GM23338 (cell line): ENCODE measurements around the gene DCLRE1C. TPM values are rescaled to one million over a fixed set of nuclear protein-coding genes. Genes with fewer than 3 reads are reported as not detected.

ENCODE experiments used
- ATAC-seq: fragments of 200-7000 bp; cut with Tn5 transposase; 3 replicates; pipeline ENCODE4 v1.9.1; 2020
- DNase-seq: peaks from one replicate; pipeline ENCODE4 v3.0.0-alpha.2; 2015; ENCODE audit warnings: low spot score
- H2AFZ ChIP-seq: fragments of 200-600 bp; sonication (generic); 2 replicates; pipeline ENCODE4 v1.8.0; 2016; ENCODE audit warnings: antibody characterized with exemption, mild to moderate bottlenecking, moderate library complexity
- H3F3A ChIP-seq: fragments of 200-600 bp; sonication (generic); replicated peaks from 2 replicates; pipeline ENCODE4 v1.8.0; 2017; ENCODE audit warnings: antibody characterized with exemption, mixed run types, low read depth
- H3K27ac ChIP-seq: fragments of 200-600 bp; sonication (generic); 2 replicates; pipeline ENCODE4 v1.6.1; 2016; ENCODE audit warnings: low read depth
- H3K27me3 ChIP-seq: fragments of 200-600 bp; sonication (generic); 2 replicates; pipeline ENCODE4 v1.8.0; 2016; ENCODE audit warnings: mild to moderate bottlenecking, mixed run types, moderate library complexity; ENCODE audit not compliant: insufficient read depth
- H3K36me3 ChIP-seq: fragments of 200-600 bp; sonication (generic); 2 replicates; pipeline ENCODE4 v1.8.0; 2016; ENCODE audit warnings: mild to moderate bottlenecking; ENCODE audit not compliant: insufficient read depth
- H3K4me1 ChIP-seq: fragments of 200-600 bp; sonication (generic); 2 replicates; pipeline ENCODE4 v1.8.0; 2016; ENCODE audit warnings: mild to moderate bottlenecking, moderate library complexity; ENCODE audit not compliant: insufficient read depth
- H3K4me2 ChIP-seq: fragments of 200-600 bp; sonication (generic); 2 replicates; pipeline ENCODE4 v1.7.1; 2017; ENCODE audit warnings: mixed run types
- H3K4me3 ChIP-seq: fragments of 200-600 bp; sonication (generic); 2 replicates; pipeline ENCODE4 v1.6.1; 2016; ENCODE audit warnings: mixed run types
- H3K79me2 ChIP-seq: fragments of 200-600 bp; sonication (generic); replicated peaks from 2 replicates; pipeline ENCODE4 v1.8.0; 2017; ENCODE audit warnings: mild to moderate bottlenecking; ENCODE audit not compliant: insufficient read depth
- H3K9me2 ChIP-seq: fragments of 200-600 bp; sonication (generic); 2 replicates; pipeline ENCODE4 v1.8.0; 2017; ENCODE audit not compliant: insufficient read depth
- H4K20me1 ChIP-seq: fragments of 200-600 bp; sonication (generic); replicated peaks from 2 replicates; pipeline ENCODE4 v1.8.0; 2017; ENCODE audit warnings: mild to moderate bottlenecking; ENCODE audit not compliant: insufficient read depth
- H3K27ac Mint-ChIP-seq: 2 replicates; pipeline ENCODE4 v1.8.0; 2020; ENCODE audit warnings: inconsistent platforms, mild to moderate bottlenecking, moderate library complexity, mixed read lengths
- H3K27me3 Mint-ChIP-seq: 3 replicates; pipeline ENCODE4 v1.8.0; 2022; ENCODE audit warnings: low read depth, mild to moderate bottlenecking, moderate library complexity, mixed read lengths, inconsistent platforms; ENCODE audit not compliant: insufficient read depth, poor library complexity
- H3K36me3 Mint-ChIP-seq: 3 replicates; pipeline ENCODE4 v1.8.0; 2021; ENCODE audit warnings: low read depth, mild to moderate bottlenecking, inconsistent platforms, moderate library complexity, mixed read lengths
- H3K4me1 Mint-ChIP-seq: 3 replicates; pipeline ENCODE4 v1.8.0; 2020; ENCODE audit warnings: mild to moderate bottlenecking, inconsistent platforms, mixed read lengths
- H3K4me3 Mint-ChIP-seq: 3 replicates; pipeline ENCODE4 v1.8.0; 2021; ENCODE audit warnings: moderate library complexity, mild to moderate bottlenecking, inconsistent platforms, mixed read lengths
- H3K9me3 Mint-ChIP-seq: 3 replicates; pipeline ENCODE4 v1.8.0; 2020; ENCODE audit warnings: moderate library complexity, mild to moderate bottlenecking, inconsistent platforms, mixed read lengths
- CREB1 ChIP-seq: fragments of 250-450 bp; sonication (Bioruptor Pico); IDR thresholded peaks from 2 replicates; pipeline ENCODE4 v1.5.0; 2020; ENCODE audit warnings: low read depth, mild to moderate bottlenecking, moderate library complexity
- CTCF ChIP-seq, 2 experiments: fragments of 200-600 bp in 1 of 2; sonication (generic) in 1 of 2; conservative IDR thresholded peaks; 2 replicates each; pipeline versions ENCODE4 v1.5.1 to v1.6.1; 2016 to 2017; ENCODE audit warnings: antibody characterized with exemption in 2 of 2, low read depth in 2 of 2, mild to moderate bottlenecking in 2 of 2, moderate library complexity in 1 of 2
- ETS1 ChIP-seq: IDR thresholded peaks from 2 replicates; pipeline ENCODE4 v1.6.1; 2016; ENCODE audit warnings: antibody characterized with exemption
- EZH2phosphoT487 ChIP-seq: fragments of 200-600 bp; sonication (generic); IDR thresholded peaks from one replicate; pipeline ENCODE4 v1.8.1; 2018; ENCODE audit warnings: antibody characterized with exemption; ENCODE audit not compliant: unreplicated experiment
- JUNB ChIP-seq: IDR thresholded peaks from one replicate; pipeline ENCODE4 v1.6.1; 2016; ENCODE audit warnings: antibody characterized with exemption; ENCODE audit not compliant: unreplicated experiment
- NANOG ChIP-seq: IDR thresholded peaks from 2 replicates; pipeline ENCODE4 v1.6.1; 2016; ENCODE audit warnings: antibody characterized with exemption, borderline replicate concordance
- POLR2AphosphoS5 ChIP-seq: IDR thresholded peaks from 2 replicates; pipeline ENCODE4 v1.6.1; 2016; ENCODE audit warnings: antibody characterized with exemption, low read depth
- REST ChIP-seq: IDR thresholded peaks from one replicate; pipeline ENCODE4 v1.6.1; 2018; ENCODE audit warnings: antibody characterized with exemption; ENCODE audit not compliant: unreplicated experiment
- STAT1 ChIP-seq: IDR thresholded peaks from one replicate; pipeline ENCODE4 v1.6.1; 2016; ENCODE audit warnings: antibody characterized with exemption; ENCODE audit not compliant: unreplicated experiment
- ZNF331 ChIP-seq: fragments of 250-450 bp; sonication (Bioruptor Pico); IDR thresholded peaks from 2 replicates; pipeline ENCODE4 v1.5.0; 2020; ENCODE audit warnings: low read depth, mild to moderate bottlenecking, moderate library complexity
- ZNF462 ChIP-seq: fragments of 250-450 bp; sonication (Bioruptor Pico); IDR thresholded peaks from 2 replicates; pipeline ENCODE4 v1.5.0; 2020; ENCODE audit warnings: mild to moderate bottlenecking, moderate library complexity
- polyA plus RNA-seq: library from polyadenylated mRNA; unstranded; fragments of >200 nt; fragmentation: Nextera tagmentation; extraction: Ambion mirVana; gene quantifications from 2 replicates; pipeline ENCODE4 v1.2.1, GENCODE V29; 2016
- total RNA-seq: library from RNA; depleted of rRNA; stranded (reverse); fragments of >200 nt; shearing (Covaris generic); gene quantifications from 2 replicates; pipeline ENCODE4 v1.2.3, GENCODE V29; 2014

Gene DCLRE1C
- total and polyA plus RNA-seq, 2 experiments from 2014 or later: 3.9 to 30.2 TPM

GRCh38 chr10:14952851-14953423 is 959 bp downstream of the DCLRE1C start:
- H3K27me3 ChIP-seq: peaks cover 33% of the 10 kb centered on the region
- H3F3A ChIP-seq: peaks cover 7% of the 10 kb centered on the region
- H3K79me2 ChIP-seq: no peaks in the 10 kb centered on the region; the same call in 1 of the 2 replicates
- H3K4me1 Mint-ChIP-seq: peaks cover 19% of the 10 kb centered on the region
- H3K36me3 ChIP-seq: peaks cover 5% of the 10 kb centered on the region; the same call in 1 of the 2 replicates
- peaks cover 12% of the 10 kb centered on the region for H4K20me1 ChIP-seq
- peak overlapping the region; percentile 85; the same call in 1 of the 2 replicates for H2AFZ ChIP-seq
- H3K4me1 ChIP-seq: peaks cover 8% of the 10 kb centered on the region
- peaks cover 7% of the 10 kb centered on the region; the same call in 1 of the 3 replicates for H3K36me3 Mint-ChIP-seq
- no peak overlapping the region for H3K27ac ChIP-seq
- ATAC-seq: peak; percentile 52
- TF ChIP-seq NANOG (no peak; the same call in 1 of the 2 replicates), CREB1 (CRISPR knock-in tag) (no peak), ETS1 (no peak), JUNB (no peak), CTCF (conservative IDR thresholded peaks at IDR 0.05; ENCODE audit: low read depth in 2 of 2) (no peak), REST (no peak), ZNF462 (CRISPR knock-in tag) (no peak), ZNF331 (CRISPR knock-in tag) (no peak), POLR2AphosphoS5 (no peak), EZH2phosphoT487 (no peak), STAT1 (no peak)
- peak overlapping the region; percentile 81 for H3K4me3 ChIP-seq
- peak; percentile 50 for DNase-seq
- H3K9me2 ChIP-seq: no peaks in the 10 kb centered on the region
- H3K9me3 Mint-ChIP-seq: no peaks in the 10 kb centered on the region; the same call in 1 of the 3 replicates
- no peak overlapping the region for H3K27ac Mint-ChIP-seq
- H3K4me2 ChIP-seq: peak overlapping the region; percentile 97
- peak overlapping the region; percentile 90 for H3K4me3 Mint-ChIP-seq
- peaks cover 33% of the 10 kb centered on the region for H3K27me3 Mint-ChIP-seq
